Hepatocyte (in vitro differentiated cells): ENCODE measurements around the gene POLR2E.

Experiments used
- EZH2 ChIP-seq: fragments of 200-600 bp; sonication (generic); IDR thresholded peaks from 2 replicates; pipeline ENCODE4 v1.6.1; 2016; ENCODE audit warnings: antibody characterized with exemption, mild to moderate bottlenecking, borderline replicate concordance
- EZH2phosphoT487 ChIP-seq: fragments of 200-600 bp; sonication (generic); IDR thresholded peaks from one replicate; pipeline ENCODE4 v1.6.1; 2018; ENCODE audit warnings: antibody characterized with exemption, mild to moderate bottlenecking, low read depth, moderate library complexity; ENCODE audit not compliant: unreplicated experiment, severe bottlenecking
- TF ChIP-seq, protein P1 (sequence below): fragments of 200-600 bp; sonication (generic); IDR thresholded peaks from 2 replicates; pipeline ENCODE4 v1.5.1; 2016; ENCODE audit warnings: antibody characterized with exemption, mild to moderate bottlenecking; ENCODE audit not compliant: poor library complexity

- TF ChIP-seq, protein P1, sequence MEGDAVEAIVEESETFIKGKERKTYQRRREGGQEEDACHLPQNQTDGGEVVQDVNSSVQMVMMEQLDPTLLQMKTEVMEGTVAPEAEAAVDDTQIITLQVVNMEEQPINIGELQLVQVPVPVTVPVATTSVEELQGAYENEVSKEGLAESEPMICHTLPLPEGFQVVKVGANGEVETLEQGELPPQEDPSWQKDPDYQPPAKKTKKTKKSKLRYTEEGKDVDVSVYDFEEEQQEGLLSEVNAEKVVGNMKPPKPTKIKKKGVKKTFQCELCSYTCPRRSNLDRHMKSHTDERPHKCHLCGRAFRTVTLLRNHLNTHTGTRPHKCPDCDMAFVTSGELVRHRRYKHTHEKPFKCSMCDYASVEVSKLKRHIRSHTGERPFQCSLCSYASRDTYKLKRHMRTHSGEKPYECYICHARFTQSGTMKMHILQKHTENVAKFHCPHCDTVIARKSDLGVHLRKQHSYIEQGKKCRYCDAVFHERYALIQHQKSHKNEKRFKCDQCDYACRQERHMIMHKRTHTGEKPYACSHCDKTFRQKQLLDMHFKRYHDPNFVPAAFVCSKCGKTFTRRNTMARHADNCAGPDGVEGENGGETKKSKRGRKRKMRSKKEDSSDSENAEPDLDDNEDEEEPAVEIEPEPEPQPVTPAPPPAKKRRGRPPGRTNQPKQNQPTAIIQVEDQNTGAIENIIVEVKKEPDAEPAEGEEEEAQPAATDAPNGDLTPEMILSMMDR, result no peak
- TF ChIP-seq EZH2phosphoT487 (no peak), EZH2 (no peak)
Observed at GRCh38 chr19:1118999-1119398, 23.8 kb upstream of the POLR2E start.
